GM12878 (cell line): Measurements from ENCODE around the gene VAX1.

Experiments used
- ATF7 ChIP-seq: fragments of 450-650 bp; IDR thresholded peaks from 2 replicates; pipeline ENCODE4 v1.6.1; 2016; ENCODE audit warnings: low read depth, mild to moderate bottlenecking
- NR2C2 ChIP-seq: IDR thresholded peaks from 2 replicates; pipeline ENCODE4 v1.6.1; 2011; ENCODE audit warnings: borderline replicate concordance, low read depth; ENCODE audit not compliant: control insufficient read depth, insufficient read length
- PAX8 ChIP-seq: fragments of 450-650 bp; IDR thresholded peaks from 2 replicates; pipeline ENCODE4 v1.6.1; 2017; ENCODE audit warnings: mild to moderate bottlenecking, moderate library complexity

GRCh38 chr10:117135026-117135372 lies 3.1 kb downstream of the VAX1 start:
- no peak for TF ChIP-seq PAX8
- TF ChIP-seq NR2C2 = no peak
- no peak for TF ChIP-seq ATF7
